H1 (cell line): ENCODE data around the gene PLEKHG4. TPM values are rescaled to one million over a fixed set of nuclear protein-coding genes. Genes with fewer than 3 reads are reported as not detected.

Source experiments
- CTBP2 ChIP-seq: IDR thresholded peaks from 2 replicates; pipeline ENCODE4 v1.7.0; 2011; ENCODE audit warnings: borderline replicate concordance, mild to moderate bottlenecking, moderate library complexity, mixed read lengths, low read length; ENCODE audit not compliant: insufficient read depth, insufficient read length
- FOSL1 ChIP-seq: IDR thresholded peaks from 2 replicates; pipeline ENCODE4 v1.6.1; 2011; ENCODE audit warnings: mild to moderate bottlenecking, low read depth, low read length, moderate library complexity; ENCODE audit not compliant: insufficient read depth
- RFX5 ChIP-seq: IDR thresholded peaks from 2 replicates; pipeline ENCODE4 v1.6.1; 2011; ENCODE audit warnings: low read depth, low read length, improper control_type of control experiment, borderline replicate concordance
- TBP ChIP-seq: IDR thresholded peaks from 2 replicates; pipeline ENCODE4 v1.6.1; 2011; ENCODE audit warnings: low read depth, low read length, improper control_type of control experiment
- YY1 ChIP-seq: IDR thresholded peaks from 2 replicates; pipeline ENCODE4 v1.6.1; 2011; ENCODE audit warnings: low read depth, mild to moderate bottlenecking, low read length
- polyA plus RNA-seq, 7 experiments: library from polyadenylated mRNA; depleted of rRNA in 3 of 7; stranded (reverse) in 5 of 7; unstranded in 2 of 7; fragments of >200 nt in 5 of 7; fragments of 200-250 nt in 2 of 7; gene quantifications; 1 replicate in 5 of 7; 2 replicates in 1 of 7; 4 replicates in 1 of 7; pipeline versions ENCODE4 v1.2.1 to v1.2.3, GENCODE V29; 2011 to 2013; ENCODE audit warnings: missing spikeins in 2 of 7, mixed read lengths in 2 of 7
- total RNA-seq: library from RNA; stranded (reverse); fragmentation: NEBNext Ultra II Directional; extraction: Animal tissue kit (Norgen Biotek cat#: 25700); gene quantifications from 2 replicates; pipeline ENCODE4 v1.2.1, GENCODE V29; 2021
- TF ChIP-seq, protein P1 (sequence below): IDR thresholded peaks from 2 replicates; pipeline ENCODE4 v1.6.1; 2012; ENCODE audit warnings: inconsistent platforms

The PLEKHG4 gene
- total and polyA plus RNA-seq, 2 of the 8 experiments (the other 6 are each of a cell fraction or from before 2014, with no cell fraction given): 7.7 to 11.1 TPM

DNA sequence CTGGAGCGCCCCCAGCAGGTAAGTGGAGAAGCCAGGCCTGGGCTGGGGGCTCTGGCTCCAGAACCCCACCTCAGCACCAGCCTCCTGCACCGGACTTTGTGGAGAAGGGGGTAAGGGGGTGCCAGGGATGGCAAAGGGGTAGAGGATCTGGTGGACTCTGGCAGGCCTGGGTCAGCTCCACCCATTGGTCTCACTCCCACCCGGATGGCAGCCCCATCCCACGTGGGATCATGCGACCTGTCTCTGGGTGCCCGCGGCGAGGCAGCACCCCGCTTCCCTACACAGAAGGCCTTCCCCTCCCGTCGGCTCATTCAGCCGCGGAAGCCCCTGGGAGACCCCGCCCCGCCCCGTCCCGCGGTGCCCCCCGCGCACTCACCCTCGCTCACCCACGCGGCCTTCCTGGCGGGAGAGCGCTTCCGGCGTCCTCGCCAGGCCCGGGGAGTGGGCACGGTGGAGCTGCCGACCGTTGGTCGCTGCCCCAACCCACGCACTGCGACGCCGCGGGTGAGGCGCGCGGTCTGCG lies 498 bp upstream of the PLEKHG4 start (continued):
- TF ChIP-seq CTBP2 (no peak), RFX5 (no peak), FOSL1 (no peak), TBP (no peak), YY1 (no peak)
- TF ChIP-seq, protein P1, sequence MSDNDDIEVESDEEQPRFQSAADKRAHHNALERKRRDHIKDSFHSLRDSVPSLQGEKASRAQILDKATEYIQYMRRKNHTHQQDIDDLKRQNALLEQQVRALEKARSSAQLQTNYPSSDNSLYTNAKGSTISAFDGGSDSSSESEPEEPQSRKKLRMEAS: peak; percentile 67
- TF ChIP-seq, all 59 proteins: peak for 5
